SU-DHL-6 (cell line): Measurements from ENCODE around the gene CBL.

Experiments
- CTCF ChIP-seq: fragments of 200-600 bp; sonication (generic); IDR thresholded peaks from one replicate; pipeline ENCODE4 v1.5.1; 2017; ENCODE audit warnings: antibody characterized with exemption, mild to moderate bottlenecking, low read length, moderate library complexity; ENCODE audit not compliant: insufficient read depth, poor library complexity, severe bottlenecking
- EZH2phosphoT487 ChIP-seq: fragments of 200-600 bp; sonication (generic), shearing (Covaris generic); conservative IDR thresholded peaks from 2 replicates; pipeline ENCODE4 v1.6.1; 2018; ENCODE audit warnings: mild to moderate bottlenecking, antibody characterized with exemption, low read length, moderate library complexity, mixed read lengths

GRCh38 chr11:119307974-119308373 lies 101.8 kb downstream of the CBL start:
- TF ChIP-seq CTCF (no peak), EZH2phosphoT487 (no peak)
